C4-2B (cell line): ENCODE results near the gene PLG.
"Not testable (repeated sequence)": the region's sequence is repeated elsewhere in the genome, so short reads cannot be mapped to it uniquely, and the experiment has no call there.

ENCODE experiments used
- ZFX ChIP-seq: fragments of 450-650 bp; IDR thresholded peaks from 2 replicates; pipeline ENCODE4 v1.6.1; 2017
- TF ChIP-seq, protein P1 (sequence below): fragments of 450-650 bp; conservative IDR thresholded peaks from 2 replicates; pipeline ENCODE4 v1.5.1; 2017; ENCODE audit warnings: mild to moderate bottlenecking

DNA sequence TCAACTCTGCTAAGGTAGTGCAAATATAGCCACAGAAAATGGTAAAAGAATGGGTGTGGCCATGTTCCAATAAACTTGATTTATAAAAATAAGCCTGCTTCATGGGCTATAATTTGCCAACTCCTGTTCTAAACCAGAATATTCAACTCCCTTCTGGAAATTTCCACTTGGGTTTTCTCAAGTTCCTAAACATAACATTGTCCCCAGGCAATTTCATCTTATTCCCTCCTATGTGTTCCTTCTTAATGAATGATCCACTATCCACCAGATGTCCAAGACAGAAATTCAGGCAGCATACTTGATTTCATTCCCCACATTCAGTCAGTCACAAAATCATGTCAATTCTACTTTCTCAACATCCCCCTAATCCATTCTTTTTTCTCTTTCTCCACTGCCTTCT lies 7.0 kb upstream of the PLG start:
- TF ChIP-seq, protein P1, sequence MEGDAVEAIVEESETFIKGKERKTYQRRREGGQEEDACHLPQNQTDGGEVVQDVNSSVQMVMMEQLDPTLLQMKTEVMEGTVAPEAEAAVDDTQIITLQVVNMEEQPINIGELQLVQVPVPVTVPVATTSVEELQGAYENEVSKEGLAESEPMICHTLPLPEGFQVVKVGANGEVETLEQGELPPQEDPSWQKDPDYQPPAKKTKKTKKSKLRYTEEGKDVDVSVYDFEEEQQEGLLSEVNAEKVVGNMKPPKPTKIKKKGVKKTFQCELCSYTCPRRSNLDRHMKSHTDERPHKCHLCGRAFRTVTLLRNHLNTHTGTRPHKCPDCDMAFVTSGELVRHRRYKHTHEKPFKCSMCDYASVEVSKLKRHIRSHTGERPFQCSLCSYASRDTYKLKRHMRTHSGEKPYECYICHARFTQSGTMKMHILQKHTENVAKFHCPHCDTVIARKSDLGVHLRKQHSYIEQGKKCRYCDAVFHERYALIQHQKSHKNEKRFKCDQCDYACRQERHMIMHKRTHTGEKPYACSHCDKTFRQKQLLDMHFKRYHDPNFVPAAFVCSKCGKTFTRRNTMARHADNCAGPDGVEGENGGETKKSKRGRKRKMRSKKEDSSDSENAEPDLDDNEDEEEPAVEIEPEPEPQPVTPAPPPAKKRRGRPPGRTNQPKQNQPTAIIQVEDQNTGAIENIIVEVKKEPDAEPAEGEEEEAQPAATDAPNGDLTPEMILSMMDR, result not testable (repeated sequence)
- not testable (repeated sequence) for TF ChIP-seq ZFX
